K562 (cell line): Measurements from ENCODE around the gene ATXN1. TPM values are rescaled to one million over a fixed set of nuclear protein-coding genes. Genes with fewer than 3 reads are reported as not detected.

Source experiments
- ATAC-seq: fragments of 200-7000 bp; cut with Tn5 transposase; 3 replicates; pipeline ENCODE4 v1.9.1; 2020; ENCODE audit warnings: moderate library complexity
- BruUV-seq: library from RNA; stranded (reverse); fragments of 400-500 nt; replicated peaks from 2 replicates; lab custom pipeline; 2021; lab: Mats Ljungman, UMichigan
- CTCF ChIA-PET: fragments of 300-600 bp; formaldehyde crosslinking; extraction: SDS; loops from one replicate; lab custom pipeline; 2021; ENCODE audit warnings: low intra/inter-chr PET ratio; lab: Yijun Ruan, JAX
- POLR2A ChIA-PET: fragments of 300-600, 350-650 bp; sonication (Branson Sonifier 250); formaldehyde crosslinking; extraction: SDS; loops from one replicate; lab custom pipeline; 2021; ENCODE audit warnings: antibody characterized with exemption, inconsistent platforms; lab: Yijun Ruan, JAX
- DNase-seq, 4 experiments: peaks; one replicate each; pipeline versions ENCODE4 v3.0.0 to v3.0.0-alpha.2; 2011 to 2018; ENCODE audit warnings: low spot score in 3 of 4, mixed read lengths in 3 of 4; ENCODE audit errors: extremely low read depth in 1 of 4
- FAIRE-seq: peaks from 2 replicates; lab custom pipeline; 2011; peaks lifted over from hg19 to GRCh38; lab: Jason Lieb, UNC
- H2AFZ ChIP-seq: 2 replicates; pipeline ENCODE4 v1.6.0; 2011; ENCODE audit warnings: low read depth, low read length, control low read depth, inconsistent platforms
- H3K27ac ChIP-seq: fragments of 200-600 bp; 3 replicates; pipeline ENCODE4 v1.8.0; 2011; ENCODE audit warnings: low read depth, mild to moderate bottlenecking, control low read depth, inconsistent platforms, low read length, moderate library complexity, mixed read lengths; ENCODE audit errors: extremely low read depth
- H3K27me3 ChIP-seq, 2 experiments: fragments of 300-600 bp in 1 of 2; 2 replicates in 1 of 2; 3 replicates in 1 of 2; pipeline versions ENCODE4 v1.6.0 to v1.8.0; 2011; ENCODE audit warnings: inconsistent platforms in 2 of 2, low read length in 2 of 2, mild to moderate bottlenecking in 1 of 2, mixed read lengths in 1 of 2, moderate library complexity in 1 of 2; ENCODE audit not compliant: control insufficient read depth in 2 of 2, insufficient read depth in 2 of 2
- H3K36me3 ChIP-seq: fragments of 300-600 bp; 3 replicates; pipeline ENCODE4 v1.8.0; 2011; ENCODE audit warnings: mild to moderate bottlenecking, low read length, inconsistent platforms; ENCODE audit not compliant: control insufficient read depth, insufficient read depth
- H3K4me1 ChIP-seq, 2 experiments: fragments of 200-600 bp in 1 of 2; replicated peaks in 1 of 2; 2 replicates in 1 of 2; 3 replicates in 1 of 2; pipeline versions ENCODE4 v1.5.1 to v1.8.0; 2011; ENCODE audit warnings: inconsistent platforms in 2 of 2, low read length in 2 of 2, mild to moderate bottlenecking in 1 of 2, mixed read lengths in 1 of 2, moderate library complexity in 1 of 2; ENCODE audit not compliant: control insufficient read depth in 2 of 2, insufficient read depth in 2 of 2
- H3K4me2 ChIP-seq: 2 replicates; pipeline ENCODE4 v1.6.1; 2011; ENCODE audit warnings: low read length, control low read depth, inconsistent platforms, mixed read lengths; ENCODE audit not compliant: insufficient read depth
- H3K4me3 ChIP-seq: fragments of 200-600 bp; sonication (generic), shearing (Covaris generic); 2 replicates; pipeline ENCODE4 v1.5.1; 2016; ENCODE audit warnings: control low read depth, inconsistent platforms
- H3K79me2 ChIP-seq: fragments of 200-600 bp; 3 replicates; pipeline ENCODE4 v1.8.0; 2011; ENCODE audit warnings: low read length, inconsistent platforms; ENCODE audit not compliant: control insufficient read depth, insufficient read depth
- H3K9ac ChIP-seq, 2 experiments: 2 replicates each; pipeline versions ENCODE4 v1.6.0 to v1.6.1; 2011; ENCODE audit warnings: low read depth in 2 of 2, low read length in 2 of 2, control low read depth in 1 of 2, inconsistent platforms in 1 of 2, mild to moderate bottlenecking in 1 of 2, mixed read lengths in 1 of 2; ENCODE audit not compliant: insufficient read depth in 1 of 2
- H3K9me1 ChIP-seq: one replicate; pipeline ENCODE4 v1.6.0; 2011; ENCODE audit warnings: inconsistent platforms, mild to moderate bottlenecking, low read length, moderate library complexity; ENCODE audit not compliant: control insufficient read depth, insufficient read depth
- H3K9me3 ChIP-seq: replicated peaks from 2 replicates; pipeline ENCODE4 v1.5.1; 2011; ENCODE audit warnings: low read depth, low read length, inconsistent platforms; ENCODE audit not compliant: control insufficient read depth, insufficient read depth
- H4K20me1 ChIP-seq: replicated peaks from 2 replicates; pipeline ENCODE4 v1.6.1; 2011; ENCODE audit warnings: low read length, inconsistent platforms, mixed read lengths; ENCODE audit not compliant: control insufficient read depth, insufficient read depth
- BHLHE40 ChIP-seq: IDR thresholded peaks from 2 replicates; pipeline ENCODE4 v1.6.1; 2011; ENCODE audit warnings: low read length, improper control_type of control experiment
- BRF1 ChIP-seq: IDR thresholded peaks from 3 replicates; pipeline ENCODE4 v1.6.1; 2011; ENCODE audit warnings: borderline replicate concordance, mild to moderate bottlenecking; ENCODE audit not compliant: insufficient read length; ENCODE audit errors: extremely low read depth
- CHD1 ChIP-seq: fragments of 200-600 bp; sonication (generic); IDR thresholded peaks from one replicate; pipeline ENCODE4 v1.6.1; 2012; ENCODE audit warnings: mild to moderate bottlenecking, moderate library complexity, low read length, inconsistent platforms
- DACH1 ChIP-seq: fragments of 450-650 bp; IDR thresholded peaks from 2 replicates; pipeline ENCODE4 v1.6.1; 2018; ENCODE audit not compliant: partially characterized antibody
- ETV6 ChIP-seq, 3 experiments: fragments of 150-350 bp in 1 of 3; sonication (generic) in 1 of 3; formaldehyde crosslinking in 1 of 3; IDR thresholded peaks; 2 replicates each; pipeline versions ENCODE4 v1.6.1 to v1.8.0; 2014 to 2022; ENCODE audit warnings: borderline replicate concordance in 2 of 3, low read depth in 2 of 3, antibody characterized with exemption in 1 of 3, low read length in 1 of 3, mild to moderate bottlenecking in 1 of 3, missing genetic modification reagents in 1 of 3
- FOXP1 ChIP-seq: sonication (generic); formaldehyde crosslinking; IDR thresholded peaks from 2 replicates; pipeline ENCODE4 v1.8.0; 2022; ENCODE audit warnings: mild to moderate bottlenecking, missing genetic modification reagents
- PBX2 ChIP-seq, 2 experiments: IDR thresholded peaks in 1 of 2; conservative IDR thresholded peaks in 1 of 2; 2 replicates each; pipeline ENCODE4 v1.6.1; 2016; ENCODE audit warnings: low read depth in 2 of 2, mild to moderate bottlenecking in 1 of 2, missing compliant biosample characterization in 1 of 2, missing genetic modification characterization in 1 of 2, moderate library complexity in 1 of 2
- RBM22 ChIP-seq: fragments of 200-400 bp; formaldehyde crosslinking; IDR thresholded peaks from 2 replicates; pipeline ENCODE4 v1.6.1; 2018; ENCODE audit warnings: low read length, low read depth; ENCODE audit not compliant: poor library complexity, severe bottlenecking
- SMAD2 ChIP-seq: fragments of 150-350 bp; IDR thresholded peaks from 2 replicates; pipeline ENCODE4 v1.6.1; 2014; ENCODE audit warnings: low read depth, mild to moderate bottlenecking, low read length
- SPI1 ChIP-seq: IDR thresholded peaks from 2 replicates; pipeline ENCODE4 v1.6.1; 2011; ENCODE audit warnings: low read depth, low read length, control low read depth, borderline replicate concordance
- ZNF395 ChIP-seq: fragments of 200-800 bp; sonication (Bioruptor generic); IDR thresholded peaks from 2 replicates; pipeline ENCODE4 v1.6.1; 2017; ENCODE audit warnings: missing genetic modification characterization, missing compliant biosample characterization
- WGBS: fragments of 100-300 bp; shearing (Covaris generic); methylation state at CpG from one replicate; pipeline ENCODE4 v1.1.6; 2016; ENCODE audit warnings: low coverage, mixed read lengths; ENCODE audit not compliant: insufficient coverage; ENCODE audit errors: missing lambda C conversion rate; 5-methylcytosine and 5-hydroxymethylcytosine counted together
- in situ Hi-C: fragments of 300-500 bp; cut with MboI; formaldehyde crosslinking; loops from 4 replicates; pipeline ENCODE4 v1.15.0; 2018; ENCODE audit warnings: inconsistent platforms, mixed read lengths
- intact Hi-C: fragments of 100-400 bp; cut with micrococcal nuclease; formaldehyde crosslinking; loops from 2 replicates; pipeline ENCODE4 v1.14.2; 2022
- polyA plus RNA-seq, 8 experiments: library from polyadenylated mRNA; depleted of rRNA in 4 of 8; stranded (reverse) in 5 of 8; unstranded in 3 of 8; fragments of >200 nt; fragmentation: Nextera tagmentation in 2 of 8; fragmentation: Illumina TruSeq in 1 of 8; extraction: Ambion mirVana in 2 of 8; extraction: Trizol in 1 of 8; gene quantifications; 2 replicates each; pipeline versions ENCODE4 v1.2.1 to v1.2.3, GENCODE V29; 2011 to 2014; ENCODE audit warnings: inconsistent platforms in 1 of 8, missing spikeins in 1 of 8
- total RNA-seq, 7 experiments: library from RNA; depleted of rRNA in 6 of 7; stranded (reverse); fragments of >200 nt in 6 of 7; fragmentation: Illumina TruSeq in 2 of 7; extraction: Trizol in 2 of 7; gene quantifications; 2 replicates each; pipeline versions ENCODE4 v1.2.1 to v1.2.3, GENCODE V29; 2011 to 2021; ENCODE audit warnings: low replicate concordance in 1 of 7
- TF ChIP-seq, protein P1 (sequence below): fragments of 450-650 bp; IDR thresholded peaks from 2 replicates; pipeline ENCODE4 v1.6.1; 2016

Gene ATXN1
- total and polyA plus RNA-seq, 9 of the 15 experiments (the other 6 are each of a cell fraction or from before 2014, with no cell fraction given) = under 0.01 to 1.2 (median 0.58) TPM

- BruUV-seq = no TSS peak
- CTCF ChIA-PET = interaction anchor here (0.6 kb wide), 1 partner anchor 213 kb away, joined by 3 read pairs; no protein-coding TSS in a partner anchor
- no peak for DNase-seq
- Histone ChIP-seq H3K9me3 (no peaks in the 10 kb centered on the region), H3K9me1 (no peaks in the 10 kb centered on the region), H3K9ac (no peak overlapping the region), H3K36me3 (no peaks in the 10 kb centered on the region), H3K4me2 (no peak overlapping the region), H3K4me3 (no peak overlapping the region), H2AFZ (no peak overlapping the region), H3K27ac (no peak overlapping the region), H3K27me3 (peaks cover 4 to 19% of the 10 kb centered on the region in 2 experiments), H3K79me2 (no peaks in the 10 kb centered on the region), H3K4me1 (no peaks in the 10 kb centered on the region), H4K20me1 (no peaks in the 10 kb centered on the region)
- TF ChIP-seq BHLHE40 (no peak), FOXP1 (CRISPR knock-in tag) (no peak), ZNF395 (CRISPR knock-in tag) (no peak), SPI1 (no peak), BRF1 (no peak), PBX2 (CRISPR knock-in tag; IDR thresholded peaks at IDR 0.05; ENCODE audit: low read depth) (no peak), PBX2 (tag; conservative IDR thresholded peaks at IDR 0.05; ENCODE audit: low read depth) (no peak), CHD1 (no peak), ETV6 (IDR thresholded peaks at IDR 0.05; ENCODE audit: borderline replicate concordance in 1 of 2, low read depth in 2 of 2, low read length in 1 of 2) (no peak), ETV6 (CRISPR knock-in tag; IDR thresholded peaks at IDR 0.05; ENCODE audit: borderline replicate concordance) (no peak), RBM22 (no peak), DACH1 (no peak), SMAD2 (no peak)
- TF ChIP-seq, protein P1, sequence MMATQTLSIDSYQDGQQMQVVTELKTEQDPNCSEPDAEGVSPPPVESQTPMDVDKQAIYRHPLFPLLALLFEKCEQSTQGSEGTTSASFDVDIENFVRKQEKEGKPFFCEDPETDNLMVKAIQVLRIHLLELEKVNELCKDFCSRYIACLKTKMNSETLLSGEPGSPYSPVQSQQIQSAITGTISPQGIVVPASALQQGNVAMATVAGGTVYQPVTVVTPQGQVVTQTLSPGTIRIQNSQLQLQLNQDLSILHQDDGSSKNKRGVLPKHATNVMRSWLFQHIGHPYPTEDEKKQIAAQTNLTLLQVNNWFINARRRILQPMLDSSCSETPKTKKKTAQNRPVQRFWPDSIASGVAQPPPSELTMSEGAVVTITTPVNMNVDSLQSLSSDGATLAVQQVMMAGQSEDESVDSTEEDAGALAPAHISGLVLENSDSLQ = no peak
- ATAC-seq = no peak
- FAIRE-seq = no peak
- intact Hi-C loops = no loop called here
- POLR2A ChIA-PET = no interaction called here
- 2% methylated on average over 2 of the region's 2 CpGs for WGBS
- in situ Hi-C loops = no loop called here
Measured at GRCh38 chr6:16452348-16452747, 308.9 kb downstream of the ATXN1 start.
